GM12873 (cell line): ENCODE measurements around the gene SKIC2.

Experiments used
- CTCF ChIP-seq: IDR thresholded peaks from 2 replicates; pipeline ENCODE4 v1.5.1; 2012; ENCODE audit warnings: low read depth, mild to moderate bottlenecking, moderate library complexity, low read length, control low read depth; ENCODE audit not compliant: insufficient read depth; ENCODE audit errors: missing control alignments

SKIC2 gene

GRCh38 chr6:31947864-31948263 is 11.1 kb upstream of the SKIC2 start:
- TF ChIP-seq CTCF: no peak

GRCh38 chr6:31948306-31948705 is 10.7 kb upstream of the SKIC2 start:
- no peak for TF ChIP-seq CTCF

- TF ChIP-seq CTCF: no peak
Observed at GRCh38 chr6:31948753-31949413, 10.1 kb upstream of the SKIC2 start.

- TF ChIP-seq CTCF: no peak
Observed at GRCh38 chr6:31949926-31950548, 8.9 kb upstream of the SKIC2 start.

GRCh38 chr6:31952140-31952805 is 6.7 kb upstream of the SKIC2 start:
- TF ChIP-seq CTCF: peak; percentile 60

GRCh38 chr6:31952890-31953289 is 6.1 kb upstream of the SKIC2 start:
- no peak for TF ChIP-seq CTCF

- TF ChIP-seq CTCF: no peak
Observed at GRCh38 chr6:31954511-31954910, 4.5 kb upstream of the SKIC2 start.
